GM12878 (cell line): ENCODE results near the gene SLC44A3.

Experiments
- EP300 ChIP-seq, 2 experiments: fragments of 150-350 bp in 1 of 2; IDR thresholded peaks; 2 replicates each; pipeline ENCODE4 v1.6.1; 2011 to 2012; ENCODE audit warnings: low read depth in 2 of 2, low read length in 2 of 2, borderline replicate concordance in 1 of 2, improper control_type of control experiment in 1 of 2, inconsistent platforms in 1 of 2; ENCODE audit not compliant: control insufficient read depth in 1 of 2
- HCFC1 ChIP-seq: fragments of 150-350 bp; IDR thresholded peaks from 2 replicates; pipeline ENCODE4 v1.6.1; 2014; ENCODE audit warnings: low read length
- MAX ChIP-seq: IDR thresholded peaks from 2 replicates; pipeline ENCODE4 v1.6.1; 2012; ENCODE audit warnings: low read depth, low read length, improper control_type of control experiment
- POLR2AphosphoS5 ChIP-seq: IDR thresholded peaks from 2 replicates; pipeline ENCODE4 v1.6.1; 2011; ENCODE audit warnings: mild to moderate bottlenecking, low read length, inconsistent platforms
- TARDBP ChIP-seq: IDR thresholded peaks from 2 replicates; pipeline ENCODE4 v1.6.1; 2016; ENCODE audit warnings: borderline replicate concordance

- TF ChIP-seq EP300 (IDR thresholded peaks at IDR 0.05; ENCODE audit: borderline replicate concordance in 1 of 2, control insufficient read depth in 1 of 2, low read depth in 2 of 2, low read length in 2 of 2) (no peak), TARDBP (no peak), MAX (no peak), HCFC1 (no peak), POLR2AphosphoS5 (no peak)
Measured at GRCh38 chr1:94878329-94878728, 58.2 kb downstream of the SLC44A3 start.
